HEK293 (cell line): ENCODE results near the gene TPP1.

ENCODE experiments used
- BCL11A ChIP-seq: fragments of 450-650 bp; formaldehyde crosslinking; IDR thresholded peaks from 2 replicates; pipeline ENCODE4 v1.5.1; 2016; ENCODE audit warnings: low read depth, missing biosample characterization, missing genetic modification characterization
- CTCF ChIP-seq: fragments of 450-650 bp; formaldehyde crosslinking; IDR thresholded peaks from 2 replicates; pipeline ENCODE4 v1.5.1; 2016; ENCODE audit warnings: missing biosample characterization, missing genetic modification characterization
- KLF9 ChIP-seq: fragments of 450-650 bp; formaldehyde crosslinking; IDR thresholded peaks from 2 replicates; pipeline ENCODE4 v1.5.1; 2016; ENCODE audit warnings: missing biosample characterization, missing genetic modification characterization, low read depth
- MYNN ChIP-seq: fragments of 450-650 bp; formaldehyde crosslinking; IDR thresholded peaks from 2 replicates; pipeline ENCODE4 v1.5.1; 2016; ENCODE audit warnings: missing biosample characterization, missing genetic modification characterization, borderline replicate concordance
- REST ChIP-seq: fragments of 450-650 bp; formaldehyde crosslinking; IDR thresholded peaks from 2 replicates; pipeline ENCODE4 v1.5.1; 2016; ENCODE audit warnings: missing biosample characterization, missing genetic modification characterization
- YY1 ChIP-seq: fragments of 450-650 bp; formaldehyde crosslinking; IDR thresholded peaks from 2 replicates; pipeline ENCODE4 v1.5.1; 2018; ENCODE audit warnings: missing biosample characterization, missing genetic modification characterization
- ZBTB1 ChIP-seq: fragments of 450-650 bp; formaldehyde crosslinking; IDR thresholded peaks from 2 replicates; pipeline ENCODE4 v1.5.1; 2016; ENCODE audit warnings: missing biosample characterization, missing genetic modification characterization
- ZBTB6 ChIP-seq: fragments of 450-650 bp; formaldehyde crosslinking; IDR thresholded peaks from 2 replicates; pipeline ENCODE4 v1.5.1; 2017; ENCODE audit warnings: missing biosample characterization, missing genetic modification characterization
- ZNF121 ChIP-seq: fragments of 450-650 bp; formaldehyde crosslinking; IDR thresholded peaks from 2 replicates; pipeline ENCODE4 v1.5.1; 2016; ENCODE audit warnings: missing biosample characterization, missing genetic modification characterization
- ZNF311 ChIP-seq: fragments of 450-650 bp; formaldehyde crosslinking; IDR thresholded peaks from 2 replicates; pipeline ENCODE4 v1.5.1; 2017; ENCODE audit warnings: missing biosample characterization, missing genetic modification characterization, borderline replicate concordance
- ZNF391 ChIP-seq: fragments of 450-650 bp; formaldehyde crosslinking; IDR thresholded peaks from 2 replicates; pipeline ENCODE4 v1.5.1; 2016; ENCODE audit warnings: low read depth, missing biosample characterization, missing genetic modification characterization, borderline replicate concordance
- ZNF423 ChIP-seq: fragments of 450-650 bp; formaldehyde crosslinking; IDR thresholded peaks from 2 replicates; pipeline ENCODE4 v1.5.1; 2016; ENCODE audit warnings: missing biosample characterization, missing genetic modification characterization
- ZNF791 ChIP-seq: fragments of 450-650 bp; formaldehyde crosslinking; IDR thresholded peaks from 2 replicates; pipeline ENCODE4 v1.5.1; 2016; ENCODE audit warnings: missing biosample characterization, missing genetic modification characterization

- TF ChIP-seq ZNF423 (tag by site-specific recombination) (no peak), CTCF (no peak), ZNF391 (tag by site-specific recombination) (no peak), ZBTB1 (tag by site-specific recombination) (no peak), ZBTB6 (tag by site-specific recombination) (no peak), KLF9 (no peak), MYNN (no peak), ZNF791 (no peak), YY1 (tag by site-specific recombination) (no peak), ZNF121 (tag by site-specific recombination) (no peak), REST (no peak), ZNF311 (tag by site-specific recombination) (no peak), BCL11A (tag by site-specific recombination) (no peak)
These were observed 2.5 kb downstream of the TPP1 start for GRCh38 chr11:6616596-6617250.
